GM04503 (cell line): Measurements from ENCODE around the gene CAMTA1.

Experiments
- DNase-seq: peaks from one replicate; pipeline ENCODE4 v3.0.0-alpha.2; 2012; ENCODE audit warnings: low read depth

Gene CAMTA1

DNA sequence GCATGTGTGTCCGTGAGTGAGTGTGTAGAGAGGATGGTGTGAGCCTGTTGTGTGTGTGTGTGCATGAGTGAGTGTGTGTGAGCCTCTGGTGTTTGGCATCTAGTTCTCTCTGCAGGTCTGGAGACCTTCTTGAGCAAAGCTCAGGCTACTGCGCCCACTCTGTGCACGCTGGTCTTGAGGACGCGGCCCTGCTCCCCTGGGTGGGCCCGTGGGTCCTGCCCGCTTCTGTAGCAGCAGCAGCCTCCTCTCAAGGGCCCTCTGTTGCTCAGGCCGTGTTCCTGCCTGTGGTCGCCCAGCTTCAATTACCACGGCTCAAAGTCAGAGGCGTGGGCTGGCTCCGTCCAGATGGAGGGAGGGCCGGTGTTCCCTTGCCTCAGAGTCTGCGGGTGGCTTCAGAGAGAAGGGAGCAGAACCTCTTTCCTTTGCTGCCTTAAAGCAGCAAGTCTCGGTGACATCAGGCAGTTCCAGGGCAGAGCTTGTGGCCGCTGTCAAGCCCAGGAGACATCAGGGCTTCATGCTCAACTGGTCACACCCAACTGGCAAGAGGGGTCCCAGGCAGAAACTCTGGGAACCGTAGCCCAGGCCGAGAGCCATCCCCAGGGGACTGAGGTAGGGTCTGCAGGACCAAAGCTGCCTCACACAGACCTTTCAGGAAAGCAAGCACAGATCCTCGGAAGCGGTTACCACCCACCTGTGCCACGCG, 715.3 kb downstream of the CAMTA1 start:
- DNase-seq, result no peak

DNA sequence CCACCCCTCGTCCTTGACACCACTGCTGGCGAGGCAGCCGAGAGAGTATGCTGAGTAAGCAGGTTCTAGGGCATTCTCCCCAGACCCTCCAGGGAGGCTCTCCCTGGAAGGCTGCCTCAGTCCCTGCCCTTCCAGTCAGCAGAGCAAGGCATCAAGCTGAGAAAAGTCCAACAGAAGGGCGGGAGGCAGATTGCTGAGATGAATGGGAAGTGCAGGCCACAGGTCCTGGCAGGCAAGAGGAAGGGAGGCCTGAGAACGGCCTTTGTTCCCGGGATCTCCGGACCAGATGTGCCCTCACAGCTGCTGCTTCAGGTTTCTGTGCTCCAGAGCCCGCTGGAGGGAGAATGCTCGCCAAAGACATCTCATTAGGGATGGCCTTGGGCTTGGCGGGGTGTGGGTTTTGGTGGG, 715.8 kb downstream of the CAMTA1 start:
- DNase-seq, result no peak

DNA sequence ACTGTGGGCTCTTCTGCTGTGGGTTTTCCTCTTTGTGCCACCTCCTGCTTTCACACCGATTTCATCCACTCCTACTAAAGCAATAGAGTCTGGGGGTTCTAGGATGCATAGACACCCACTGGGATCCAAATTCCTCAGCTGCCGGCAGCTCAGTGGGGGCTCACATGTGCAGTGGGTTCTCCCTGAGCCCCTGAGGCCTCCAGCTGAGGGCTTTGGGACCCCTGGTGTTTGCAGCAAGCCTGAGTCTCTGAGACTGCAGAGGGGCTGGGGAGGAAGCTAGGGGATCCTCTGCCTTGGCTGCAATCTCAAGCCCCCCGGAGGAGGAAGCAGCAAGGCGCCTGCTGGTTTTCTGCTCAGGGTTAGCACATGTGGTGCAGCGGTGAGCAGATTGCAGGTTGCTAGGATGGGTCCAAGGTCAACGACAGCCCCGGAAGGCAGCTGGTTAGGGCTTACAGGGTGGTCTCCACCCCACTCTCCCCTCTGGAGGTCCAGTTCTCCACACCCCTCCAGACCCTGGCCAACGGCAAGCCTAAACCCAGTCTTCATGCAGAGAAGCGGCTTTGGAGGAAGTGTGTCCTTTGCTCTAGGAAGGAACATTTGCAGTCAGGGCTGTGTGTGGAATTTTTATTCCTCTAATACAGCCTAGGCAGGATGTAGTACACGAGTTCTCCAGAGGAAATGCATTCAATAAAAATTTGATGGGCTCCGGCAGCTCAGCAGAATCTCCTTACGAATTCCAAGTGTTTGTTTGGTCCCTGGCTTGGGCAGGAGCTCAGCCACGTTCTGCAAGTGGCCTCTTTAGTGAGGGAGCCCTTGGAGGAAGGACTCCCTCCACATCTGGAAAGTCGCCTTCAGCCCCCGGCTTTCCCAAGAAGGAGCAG, 716.7 kb downstream of the CAMTA1 start:
- no peak for DNase-seq

DNA sequence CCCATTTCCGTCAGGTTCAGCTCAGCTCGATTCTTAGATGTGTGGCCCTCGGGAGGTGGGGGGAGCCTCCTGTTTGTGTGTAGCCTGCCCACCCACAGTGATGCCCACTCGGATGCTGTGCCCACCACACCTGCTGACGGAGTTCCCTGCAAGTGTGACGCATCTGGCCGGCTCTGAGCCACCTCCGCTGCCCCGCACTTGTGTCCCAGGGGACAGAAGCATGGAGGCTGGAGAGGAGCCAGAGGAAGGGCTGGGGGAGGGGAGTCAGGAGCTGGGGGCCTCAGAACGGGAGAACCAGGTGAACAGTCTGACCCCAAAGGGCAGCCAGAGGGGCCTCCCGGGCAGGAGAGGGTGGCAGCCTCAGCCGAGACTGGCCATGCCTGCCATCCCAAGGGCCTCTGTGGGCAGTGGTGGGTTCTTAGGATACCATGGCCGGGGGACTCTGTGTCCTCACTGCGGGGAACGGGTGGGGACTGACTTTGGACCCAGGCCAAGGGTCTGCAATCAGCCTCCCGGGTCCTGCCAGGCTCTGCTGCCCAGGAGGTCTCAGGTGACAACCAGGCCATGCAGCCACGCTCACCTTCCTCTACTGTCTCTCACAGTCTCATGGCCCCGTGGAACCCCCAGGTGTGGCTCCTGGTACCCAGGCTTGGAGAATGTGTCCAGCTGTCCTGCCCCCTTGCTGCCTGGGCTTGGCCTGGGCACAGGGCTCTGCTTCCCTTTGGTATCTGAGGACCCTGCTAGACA, 718.6 kb downstream of the CAMTA1 start:
- no peak for DNase-seq

DNA sequence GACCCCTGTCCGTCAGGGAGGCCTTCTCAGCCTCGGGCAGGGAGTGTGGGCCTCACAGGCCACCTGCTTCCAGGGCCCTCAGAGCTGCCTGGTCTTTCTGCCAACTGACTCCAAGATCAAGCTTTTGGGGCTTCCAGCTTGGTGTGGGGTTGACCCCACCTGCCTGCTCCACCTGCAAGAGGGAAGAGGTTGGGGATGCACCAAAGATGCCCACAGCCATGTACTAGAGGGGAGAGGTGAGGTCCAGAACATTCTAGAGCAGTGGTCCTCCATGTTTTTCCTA, 719.1 kb downstream of the CAMTA1 start:
- no peak for DNase-seq

DNA sequence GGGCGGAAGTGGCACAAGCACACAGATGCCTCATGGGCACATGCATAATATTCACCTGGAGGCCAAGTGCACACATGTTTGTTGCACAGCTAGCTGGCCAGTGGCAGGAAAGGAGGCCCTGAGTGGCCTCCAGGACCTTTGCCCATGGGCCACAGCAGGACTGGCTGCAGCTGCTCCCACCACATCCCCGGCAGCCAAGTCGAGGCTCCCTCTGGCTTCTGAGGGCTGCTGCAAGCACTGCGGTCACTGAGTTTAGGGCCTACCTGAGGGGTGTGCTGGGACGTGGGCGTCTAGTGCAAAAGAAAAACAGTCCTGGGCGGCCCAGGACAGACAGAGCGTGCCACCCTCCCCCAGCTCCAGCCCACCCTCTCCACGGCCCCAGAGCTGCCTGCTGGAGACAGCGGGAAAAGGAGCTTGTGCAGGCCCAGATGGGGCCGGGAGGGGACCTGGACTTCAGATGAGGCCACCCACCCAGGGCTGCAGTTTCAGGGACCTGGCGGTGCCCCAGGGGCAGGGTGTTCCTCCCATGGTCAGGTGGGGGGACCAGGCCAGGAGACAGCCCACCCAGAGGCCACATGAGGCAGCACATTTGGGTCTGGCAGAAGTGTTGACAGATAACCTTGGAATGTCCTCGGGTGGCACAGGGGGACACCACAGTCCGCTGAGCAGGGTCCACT, 720.0 kb downstream of the CAMTA1 start:
- no peak for DNase-seq

DNA sequence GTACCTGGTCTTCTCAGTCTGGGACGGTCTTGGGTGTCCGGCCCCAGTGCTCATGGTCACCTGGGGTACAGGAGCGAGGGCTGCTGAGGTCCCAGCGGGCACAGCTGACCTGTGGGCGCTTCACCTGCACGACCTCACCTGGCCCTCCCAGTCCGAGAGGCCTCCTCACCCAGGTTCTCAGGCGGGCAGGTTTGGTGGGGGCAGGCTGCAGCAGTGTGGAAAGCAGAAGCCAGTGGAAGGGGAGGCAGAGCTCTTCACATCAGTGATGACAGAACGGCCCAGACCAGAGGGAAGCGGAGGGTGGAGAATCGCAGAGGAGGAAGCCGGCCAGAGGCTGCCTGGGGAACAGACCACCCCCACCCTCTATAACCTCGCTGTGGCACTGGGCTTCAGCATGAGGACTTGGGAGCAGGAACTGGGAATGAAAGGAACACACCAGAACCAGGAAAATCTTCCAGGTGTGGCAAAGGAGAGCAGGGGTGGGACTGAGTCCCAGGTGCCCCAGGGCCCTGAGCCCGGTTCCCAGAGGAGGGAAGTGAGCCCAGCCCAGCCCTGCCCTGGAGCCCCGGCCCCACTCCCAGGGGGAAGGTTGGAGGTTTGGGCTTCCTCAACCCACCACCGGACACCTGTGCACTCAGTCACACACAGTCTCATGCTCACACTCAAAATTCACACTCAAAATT, 720.7 kb downstream of the CAMTA1 start:
- no peak for DNase-seq

DNA sequence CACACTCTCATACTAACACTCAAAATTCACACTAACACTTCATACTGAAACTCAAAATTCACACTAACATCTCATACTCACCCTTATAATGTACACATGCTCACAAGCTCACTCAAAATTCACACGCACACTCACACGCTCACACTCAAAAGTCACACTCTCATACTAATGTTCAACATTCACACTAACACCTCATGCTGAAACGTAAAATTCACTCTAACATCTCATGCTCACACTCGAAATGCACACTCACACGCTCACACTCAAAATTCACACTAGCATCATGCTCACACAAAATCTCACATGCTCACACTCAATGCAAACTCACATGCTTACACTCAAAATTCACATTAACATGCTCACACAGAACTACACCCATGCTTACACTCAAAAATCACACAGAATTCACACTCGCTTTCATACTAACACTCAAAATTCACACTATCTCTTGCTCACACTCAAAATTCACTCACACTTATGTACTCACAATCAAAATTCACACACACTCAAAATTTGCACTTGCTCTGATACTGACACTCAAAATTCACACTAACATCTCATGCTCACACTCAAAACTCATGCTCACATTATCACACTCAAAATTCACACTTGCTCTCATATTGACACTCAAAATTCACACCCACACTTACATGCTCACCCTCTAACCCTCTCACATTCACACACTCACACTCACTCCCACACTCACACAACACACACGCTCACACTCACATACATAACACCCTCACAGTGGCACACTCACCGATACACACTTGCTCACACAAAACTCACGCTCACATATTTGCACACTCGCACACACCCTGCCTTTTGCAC, 721.4 kb downstream of the CAMTA1 start:
- DNase-seq, result no peak

DNA sequence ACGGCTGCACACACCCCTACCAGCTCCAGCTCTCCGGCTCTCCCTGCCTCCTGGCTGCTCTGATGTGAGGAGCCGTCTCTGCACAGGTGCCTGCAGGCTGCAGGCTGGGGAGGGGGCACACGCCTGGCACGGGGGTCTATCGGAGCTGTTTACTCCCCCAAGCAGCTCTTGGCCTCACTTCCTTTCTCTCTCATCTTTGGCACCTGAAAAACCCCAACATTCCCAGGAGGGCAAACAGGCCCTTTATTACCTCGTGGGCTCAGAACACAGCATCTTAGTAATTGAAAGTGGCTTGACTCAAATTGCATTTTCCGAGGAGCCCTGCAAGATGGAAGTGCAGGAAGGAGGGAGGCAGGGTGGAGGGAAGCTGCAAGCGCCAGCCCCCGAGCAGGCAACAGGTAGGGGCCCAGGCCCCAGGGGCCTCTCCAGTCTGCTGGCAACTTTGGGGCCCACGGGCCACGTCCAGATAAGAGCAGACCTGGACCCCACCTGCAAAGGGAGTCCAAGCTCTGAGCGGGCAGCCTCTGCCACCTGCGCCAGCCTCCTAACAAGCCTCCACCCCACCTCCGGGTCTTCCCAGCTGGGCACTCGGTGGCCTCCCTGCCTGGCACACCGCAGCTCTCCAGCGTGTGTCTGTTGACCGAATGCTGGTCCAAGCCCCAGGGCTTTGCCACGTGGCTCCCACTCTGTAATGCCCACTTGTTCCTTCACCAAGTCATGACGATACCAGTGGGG, 722.2 kb downstream of the CAMTA1 start:
- no peak for DNase-seq

DNA sequence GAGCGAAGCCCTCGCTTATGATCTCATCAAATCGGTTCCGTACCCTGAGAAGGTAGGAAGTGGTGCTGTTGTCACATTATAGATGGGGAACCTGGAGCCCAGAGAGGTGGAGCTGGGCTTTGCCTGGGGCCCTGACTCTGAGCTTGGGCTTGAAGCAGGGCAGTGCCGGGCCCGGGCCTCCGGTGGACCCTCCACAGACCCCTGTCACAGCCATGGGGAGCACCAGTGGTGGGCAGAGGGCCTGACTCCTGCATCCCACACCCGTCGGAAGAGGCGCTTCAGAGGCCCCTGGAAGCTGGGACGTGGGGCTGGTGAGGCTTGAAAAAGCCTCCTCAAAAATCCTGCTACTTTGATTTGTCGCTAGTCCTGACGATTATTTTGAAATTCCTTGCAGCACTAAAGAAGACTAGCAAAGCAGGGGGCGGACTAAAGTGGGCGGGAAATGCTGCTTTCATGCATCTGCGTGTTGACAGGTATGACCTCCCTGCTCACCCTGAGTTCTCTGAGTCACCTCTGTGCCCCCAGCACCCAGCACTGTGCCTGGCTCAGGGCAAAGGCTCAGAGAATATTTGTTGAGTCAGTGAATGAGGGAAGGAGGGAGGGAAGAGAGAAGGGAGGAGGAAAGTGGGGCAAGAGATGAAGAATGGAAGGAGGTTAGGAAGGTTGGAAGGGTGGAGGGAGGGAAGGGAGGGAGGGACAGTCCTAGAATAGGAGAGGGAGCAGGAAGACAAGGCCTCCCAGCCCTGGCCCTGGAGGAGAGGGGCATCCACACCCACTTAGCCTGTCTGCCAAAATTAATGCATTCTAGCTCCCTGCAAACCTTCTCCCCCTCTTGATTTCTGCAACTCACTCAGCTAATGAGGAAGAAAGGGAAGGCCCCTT, 723.0 kb downstream of the CAMTA1 start:
- DNase-seq, result no peak

DNA sequence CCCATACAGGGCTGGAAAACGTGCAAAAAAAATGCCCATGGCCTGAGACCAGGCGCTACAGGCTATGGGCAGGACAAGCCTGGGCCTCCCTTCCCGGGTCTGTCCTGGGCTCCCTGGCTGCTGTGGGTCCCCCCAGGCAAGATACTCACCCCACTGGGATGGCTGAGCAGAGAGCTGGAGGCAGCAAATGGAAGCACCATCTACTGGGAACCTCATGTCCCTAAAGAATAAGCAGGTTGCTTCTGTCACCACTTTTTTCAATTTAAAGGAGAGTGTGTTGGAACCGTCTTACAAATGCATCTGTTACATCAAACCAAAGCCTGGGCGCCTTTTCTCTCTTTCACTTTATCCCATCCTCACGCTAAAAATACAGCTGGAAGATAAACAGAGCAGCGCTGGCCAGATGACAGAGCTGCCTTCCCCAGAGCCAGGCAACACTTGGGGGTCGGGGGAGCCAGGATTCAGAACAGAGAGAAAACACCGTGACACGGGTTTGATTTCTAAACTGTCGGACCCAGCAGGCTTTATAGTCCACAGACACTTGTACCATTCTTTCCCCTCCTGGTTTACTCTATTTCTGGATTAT, 723.8 kb downstream of the CAMTA1 start:
- no peak for DNase-seq

DNA sequence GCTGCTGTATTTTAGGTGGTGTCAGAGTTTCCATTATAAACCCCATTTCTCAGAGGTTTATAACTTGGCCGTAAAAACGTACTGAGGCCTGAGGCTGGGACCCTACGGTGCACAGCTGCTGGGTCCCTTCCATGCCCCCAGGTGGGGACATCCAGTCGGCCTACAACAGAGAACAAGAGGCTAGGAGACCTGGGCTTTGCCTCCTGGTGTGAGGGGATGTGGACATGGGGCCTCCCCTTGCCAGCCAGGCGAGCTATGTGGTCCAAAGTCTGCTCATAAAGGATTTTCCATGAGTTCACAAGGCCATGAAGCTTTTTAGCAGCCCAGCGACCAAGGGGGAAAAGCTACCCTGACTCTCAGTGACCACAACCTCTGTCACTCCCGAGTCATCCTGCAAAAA, 724.3 kb downstream of the CAMTA1 start:
- no peak for DNase-seq

DNA sequence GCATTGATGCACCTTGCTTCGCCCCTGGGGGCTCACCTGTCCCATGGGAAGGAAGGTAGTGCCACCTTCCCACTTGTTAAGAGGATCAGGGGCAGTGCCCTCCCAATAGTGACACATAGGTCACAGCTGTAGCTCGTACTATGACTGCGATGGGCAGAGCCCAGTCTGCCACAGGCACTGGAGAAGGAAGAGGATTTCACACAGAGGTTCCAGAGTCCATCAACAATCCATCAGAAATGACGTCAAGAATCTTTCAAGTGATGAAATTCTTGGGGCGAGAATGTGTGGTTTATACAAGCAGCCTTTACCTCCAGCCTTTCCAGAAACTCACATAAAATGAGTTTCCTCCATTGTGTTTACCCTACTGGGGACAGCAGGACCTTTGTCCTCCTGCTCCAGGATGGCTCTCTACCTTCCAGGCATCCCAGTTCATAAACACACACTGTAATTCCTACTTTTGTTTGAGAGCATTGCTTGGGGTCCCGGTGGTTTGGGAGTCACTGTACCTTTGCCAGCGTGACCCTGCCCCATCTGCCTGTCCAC, 725.2 kb downstream of the CAMTA1 start:
- no peak for DNase-seq

DNA sequence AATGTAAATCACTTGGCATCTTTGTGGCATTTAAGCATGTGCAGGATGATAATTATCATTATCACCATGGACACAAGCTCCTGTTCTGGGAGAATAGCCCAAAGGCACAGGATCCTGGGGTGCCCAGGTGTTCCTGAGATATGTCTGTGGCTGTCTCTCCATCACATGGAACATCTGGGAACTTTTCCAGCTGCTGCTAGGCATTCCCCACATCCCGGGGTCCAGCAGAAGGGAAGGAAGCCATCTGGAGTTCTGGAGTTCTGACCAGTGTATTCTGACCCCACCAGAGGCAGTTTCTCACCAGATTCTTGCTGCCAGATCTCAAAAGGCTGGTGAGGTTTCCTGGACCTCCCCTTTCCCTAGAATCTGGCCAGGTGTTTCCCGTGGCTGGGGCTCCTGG, 726.1 kb downstream of the CAMTA1 start:
- no peak for DNase-seq

DNA sequence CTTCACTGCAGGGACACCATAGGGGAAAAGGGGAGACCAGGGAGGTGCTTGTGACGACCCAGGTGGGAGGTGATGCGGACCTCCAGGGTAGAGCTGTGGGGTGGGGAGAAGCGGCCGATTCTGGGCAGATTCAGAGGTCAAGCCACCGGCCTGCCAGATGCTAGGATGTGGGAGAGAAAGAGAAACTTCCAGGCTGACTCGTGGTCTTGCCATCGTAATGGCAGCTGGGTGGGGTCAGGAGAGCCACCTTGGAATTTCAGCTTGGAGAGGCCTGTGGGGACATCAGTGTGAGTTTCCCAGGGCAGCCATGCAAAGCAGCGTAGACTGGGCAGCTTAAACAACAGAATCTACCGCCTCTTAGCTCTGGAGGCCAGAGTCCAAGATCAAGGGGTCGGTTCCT, 727.8 kb downstream of the CAMTA1 start:
- DNase-seq, result no peak

DNA sequence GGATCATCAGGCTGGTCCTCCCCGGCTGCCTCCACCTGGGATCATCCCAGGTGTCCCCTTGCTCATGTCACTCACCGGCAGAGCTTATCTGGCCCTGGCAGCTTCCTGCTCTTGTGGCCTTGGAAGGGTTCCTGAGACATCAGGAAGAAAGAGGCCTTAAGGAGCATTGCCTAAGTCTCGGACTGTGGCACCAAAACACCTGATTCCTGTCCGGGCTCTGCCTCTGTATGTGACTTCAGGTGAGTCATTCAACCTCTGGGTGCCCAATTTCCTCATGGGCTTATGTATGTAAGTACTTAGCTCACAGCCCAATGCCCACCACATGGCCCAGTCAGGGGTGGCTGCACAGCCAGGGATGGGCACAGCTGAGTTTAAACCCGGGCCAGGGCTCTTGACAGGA, 729.9 kb downstream of the CAMTA1 start:
- DNase-seq, result no peak

DNA sequence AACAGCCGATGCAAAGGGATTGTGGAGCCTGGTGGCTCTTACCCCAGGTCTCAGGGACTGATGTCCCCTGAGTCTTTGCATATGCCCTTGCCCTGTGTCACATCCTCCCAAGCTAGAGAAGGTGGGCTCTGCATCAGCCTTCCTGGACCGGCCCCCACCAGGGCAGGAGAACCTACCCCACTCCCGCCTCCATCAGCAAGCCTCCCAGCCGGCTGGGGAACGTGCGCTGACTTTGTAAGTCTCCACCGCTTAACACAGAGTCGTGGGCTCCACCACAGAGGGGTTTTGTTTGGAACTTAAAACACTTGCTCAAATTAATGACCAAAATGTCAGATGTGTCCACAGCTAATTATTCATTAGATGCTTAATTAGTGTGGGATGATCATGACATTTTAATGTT, 730.6 kb downstream of the CAMTA1 start:
- DNase-seq, result no peak

DNA sequence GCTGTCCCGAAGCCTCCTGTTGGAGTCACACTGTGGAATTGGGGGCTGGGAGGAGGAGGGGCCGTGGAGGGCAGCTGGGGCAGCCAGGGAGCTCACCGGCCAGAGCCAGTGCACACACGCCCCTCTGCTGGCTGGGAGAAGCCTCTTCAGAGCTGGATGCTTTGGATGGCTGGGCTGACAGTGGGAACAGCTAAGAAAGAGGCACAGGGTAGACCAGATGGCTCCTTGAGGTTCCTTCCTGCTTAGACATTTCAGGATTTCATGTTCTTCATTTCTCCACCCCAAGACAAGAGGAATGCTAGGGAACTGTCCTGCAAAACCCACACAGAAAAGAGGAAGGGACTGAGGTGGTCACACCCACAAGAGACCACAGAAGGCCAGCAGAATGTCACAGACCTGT, 731.1 kb downstream of the CAMTA1 start:
- no peak for DNase-seq

DNA sequence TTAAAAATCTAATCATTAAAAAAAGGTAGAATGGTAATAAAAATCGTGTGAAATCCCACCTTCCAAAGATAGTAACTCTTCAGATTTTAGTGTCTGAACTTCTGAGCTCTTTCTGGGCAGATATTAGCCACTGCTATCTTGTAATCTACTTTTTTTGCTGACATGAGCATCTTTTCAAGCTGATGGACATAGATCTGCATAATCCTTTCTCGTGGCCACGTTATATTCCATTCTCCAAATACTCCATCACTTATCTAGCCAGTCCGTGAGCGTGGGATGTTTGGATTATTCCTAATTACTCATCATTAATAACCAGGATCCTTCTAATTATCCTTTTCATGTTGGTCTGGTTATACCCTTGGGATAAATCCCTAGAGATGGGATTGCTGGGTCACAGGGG, 731.7 kb downstream of the CAMTA1 start:
- DNase-seq, result no peak
